ENCODE data around the gene CAPZB.

CAPZB gene

DNA sequence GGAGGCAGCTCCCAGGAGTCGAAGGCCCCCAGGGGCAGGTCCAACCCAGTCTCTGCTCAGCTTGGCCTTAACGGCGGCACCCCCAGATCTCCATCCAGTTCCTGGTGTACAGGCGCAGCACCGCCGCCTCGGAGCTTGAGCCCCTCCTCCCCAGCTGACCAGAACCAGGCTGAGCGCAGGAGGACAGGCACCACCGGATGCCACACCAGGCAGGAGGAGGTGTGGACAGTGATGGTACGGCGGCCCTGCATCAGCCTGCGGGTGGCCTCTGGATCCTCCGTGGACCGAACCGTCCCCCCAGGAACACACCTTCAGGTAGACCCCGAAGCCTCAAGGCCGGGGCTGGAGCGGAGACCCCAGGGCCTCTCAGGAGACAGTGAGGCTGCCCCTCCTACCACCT, 156.9 kb downstream of the CAPZB start:
- in situ Hi-C loops (cut with HindIII; ENCODE audit: low sequenced_read_pairs): no loop called here
- no peak for DNase-seq (ENCODE audit: low read depth)
- no peak overlapping the region for H3K4me3 ChIP-seq (ENCODE audit: low read depth, low read length)
- TF ChIP-seq, protein P1, sequence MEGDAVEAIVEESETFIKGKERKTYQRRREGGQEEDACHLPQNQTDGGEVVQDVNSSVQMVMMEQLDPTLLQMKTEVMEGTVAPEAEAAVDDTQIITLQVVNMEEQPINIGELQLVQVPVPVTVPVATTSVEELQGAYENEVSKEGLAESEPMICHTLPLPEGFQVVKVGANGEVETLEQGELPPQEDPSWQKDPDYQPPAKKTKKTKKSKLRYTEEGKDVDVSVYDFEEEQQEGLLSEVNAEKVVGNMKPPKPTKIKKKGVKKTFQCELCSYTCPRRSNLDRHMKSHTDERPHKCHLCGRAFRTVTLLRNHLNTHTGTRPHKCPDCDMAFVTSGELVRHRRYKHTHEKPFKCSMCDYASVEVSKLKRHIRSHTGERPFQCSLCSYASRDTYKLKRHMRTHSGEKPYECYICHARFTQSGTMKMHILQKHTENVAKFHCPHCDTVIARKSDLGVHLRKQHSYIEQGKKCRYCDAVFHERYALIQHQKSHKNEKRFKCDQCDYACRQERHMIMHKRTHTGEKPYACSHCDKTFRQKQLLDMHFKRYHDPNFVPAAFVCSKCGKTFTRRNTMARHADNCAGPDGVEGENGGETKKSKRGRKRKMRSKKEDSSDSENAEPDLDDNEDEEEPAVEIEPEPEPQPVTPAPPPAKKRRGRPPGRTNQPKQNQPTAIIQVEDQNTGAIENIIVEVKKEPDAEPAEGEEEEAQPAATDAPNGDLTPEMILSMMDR (IDR thresholded peaks at IDR 0.05; ENCODE audit: low read depth, low read length, missing control alignments): no peak

DNA sequence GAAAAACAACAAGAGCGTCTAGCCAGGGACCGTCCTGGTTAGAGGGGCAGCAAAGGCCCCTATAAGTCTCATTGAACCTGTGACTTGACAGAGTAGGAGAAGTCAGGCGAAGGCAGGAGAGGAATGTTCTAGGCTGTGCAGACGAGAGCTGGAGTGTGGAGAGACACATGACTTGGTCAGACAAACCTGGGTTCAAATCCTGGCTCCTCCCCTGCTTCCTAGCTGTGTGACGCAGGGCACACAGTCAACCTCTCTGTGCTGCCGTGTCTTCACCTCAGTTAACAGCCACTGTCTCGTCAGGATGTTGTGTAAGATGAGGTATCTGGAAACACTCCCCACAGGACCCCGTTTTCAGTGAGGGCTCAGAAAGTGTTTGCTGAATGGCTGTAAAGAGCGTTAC, 157.6 kb downstream of the CAPZB start:
- H3K4me3 ChIP-seq (ENCODE audit: low read depth, low read length): no peak overlapping the region
- in situ Hi-C loops (cut with HindIII; ENCODE audit: low sequenced_read_pairs): no loop called here
- TF ChIP-seq, protein P1 (IDR thresholded peaks at IDR 0.05; ENCODE audit: low read depth, low read length, missing control alignments): no peak
- no peak for DNase-seq (ENCODE audit: low read depth)

DNA sequence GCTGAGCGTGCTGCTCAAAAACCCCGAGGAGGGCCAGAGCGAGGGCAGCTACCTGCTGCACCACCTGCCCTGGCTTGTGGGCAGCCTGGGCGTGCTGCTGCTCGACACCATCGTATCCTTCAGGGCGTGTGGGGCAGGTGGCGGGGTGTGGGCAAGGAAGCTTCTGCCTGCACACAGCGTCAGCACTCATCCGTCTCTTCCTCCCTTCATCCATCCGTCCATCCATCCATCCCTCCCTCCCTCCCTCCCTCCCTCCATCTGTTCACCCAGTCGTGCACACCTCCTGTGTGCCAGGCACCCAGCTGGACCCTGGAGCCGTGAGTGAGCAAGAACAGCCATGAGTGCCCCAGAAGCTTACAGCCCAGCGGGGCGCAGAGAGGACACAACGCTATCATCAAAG, 158.0 kb downstream of the CAPZB start:
- TF ChIP-seq, protein P1 (IDR thresholded peaks at IDR 0.05; ENCODE audit: low read depth, low read length, missing control alignments): no peak
- no peak for DNase-seq (ENCODE audit: low read depth)
- in situ Hi-C loops (cut with HindIII; ENCODE audit: low sequenced_read_pairs): no loop called here
- H3K4me3 ChIP-seq (ENCODE audit: low read depth, low read length): no peak overlapping the region

DNA sequence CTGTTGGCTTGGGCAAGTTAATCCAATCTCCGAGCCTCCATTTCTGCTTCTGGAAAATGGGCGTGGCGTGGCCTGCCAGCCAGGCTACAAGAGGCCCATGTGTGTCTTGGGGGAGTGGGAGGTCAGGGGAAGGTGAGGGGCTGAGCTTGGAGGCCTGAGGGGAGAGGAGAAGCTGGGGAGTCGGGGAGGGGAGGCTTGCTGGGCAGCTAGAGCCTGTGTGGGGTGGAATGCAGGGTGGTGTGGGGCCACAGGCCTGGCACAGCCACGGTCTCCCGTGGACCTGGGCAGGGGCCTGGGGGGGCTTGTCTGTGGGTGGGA, 158.6 kb downstream of the CAPZB start:
- DNase-seq (ENCODE audit: low read depth): no peak
- in situ Hi-C loops (cut with HindIII; ENCODE audit: low sequenced_read_pairs): no loop called here
- no peak overlapping the region for H3K4me3 ChIP-seq (ENCODE audit: low read depth, low read length)
- TF ChIP-seq, protein P1 (IDR thresholded peaks at IDR 0.05; ENCODE audit: low read depth, low read length, missing control alignments): no peak

DNA sequence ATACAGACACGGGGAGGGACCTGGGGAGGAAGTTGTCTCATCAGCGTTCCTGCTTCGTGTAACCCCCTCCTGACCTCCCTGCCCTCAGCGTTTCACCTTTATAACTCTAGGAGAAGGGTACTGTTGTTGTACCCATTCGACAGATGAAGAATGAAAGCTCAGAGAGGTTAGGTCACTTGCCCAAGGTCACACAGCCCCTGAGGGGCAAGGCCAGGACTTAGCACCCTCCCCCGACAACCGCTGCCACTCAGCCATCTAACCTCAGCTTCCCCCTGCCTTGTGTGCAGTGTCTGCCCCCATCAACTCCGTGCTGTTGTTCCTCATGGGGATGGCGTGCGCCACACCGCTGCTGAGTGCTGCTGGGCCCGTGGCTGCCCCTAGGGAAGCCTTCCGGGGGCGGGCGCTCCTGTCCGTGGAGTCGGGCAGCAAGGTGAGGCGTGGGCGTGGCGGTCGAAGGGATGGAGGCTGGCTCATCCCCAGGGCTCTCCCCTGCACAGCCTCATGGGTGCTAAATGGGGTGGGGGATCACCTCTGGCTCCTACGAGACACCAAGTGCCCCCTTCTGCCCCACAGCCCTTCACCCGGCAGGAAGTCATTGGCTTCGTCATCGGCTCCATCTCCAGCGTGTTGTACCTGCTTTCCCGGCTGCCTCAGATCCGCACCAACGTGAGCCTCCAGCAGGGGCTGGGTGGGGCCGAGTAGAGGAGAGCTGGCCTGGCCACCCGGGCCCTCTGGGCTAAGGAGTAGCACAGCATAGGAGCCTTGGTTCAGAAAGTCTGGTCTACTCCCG, 159.2 kb downstream of the CAPZB start:
- TF ChIP-seq, protein P1 (IDR thresholded peaks at IDR 0.05; ENCODE audit: low read depth, low read length, missing control alignments): no peak
- no peak overlapping the region for H3K4me3 ChIP-seq (ENCODE audit: low read depth, low read length)
- DNase-seq (ENCODE audit: low read depth): no peak
- in situ Hi-C loops (cut with HindIII; ENCODE audit: low sequenced_read_pairs): no loop called here

DNA sequence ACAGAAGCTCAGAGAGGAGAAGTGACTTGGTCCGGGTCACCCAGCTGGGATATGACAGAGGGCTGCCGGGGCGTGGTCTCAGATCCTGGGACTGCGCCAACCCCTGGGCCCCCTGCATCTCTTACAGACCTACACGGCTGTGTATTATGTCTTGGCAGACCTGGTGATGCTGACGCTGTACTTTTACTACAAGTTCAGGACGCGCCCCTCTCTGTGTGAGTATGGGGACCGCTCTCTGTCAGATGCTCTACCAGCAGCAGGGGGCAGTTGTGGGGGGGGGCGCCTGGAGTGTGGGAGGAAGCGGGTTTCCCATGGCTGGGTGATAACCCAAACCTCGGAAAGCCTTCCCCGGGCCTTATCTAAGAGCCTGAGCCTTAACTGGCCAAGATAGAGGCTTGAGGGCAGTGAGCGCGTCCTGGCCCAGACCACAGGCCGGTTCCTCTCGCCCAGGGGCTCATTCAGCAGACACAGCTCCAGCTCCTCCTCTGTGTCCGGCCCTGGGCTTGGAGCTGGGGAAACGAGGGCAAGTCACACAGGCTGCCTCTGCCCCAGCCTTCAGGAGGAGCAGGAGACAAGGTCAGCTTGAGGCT, 159.9 kb downstream of the CAPZB start:
- in situ Hi-C loops (cut with HindIII; ENCODE audit: low sequenced_read_pairs): no loop called here
- no peak overlapping the region for H3K4me3 ChIP-seq (ENCODE audit: low read depth, low read length)
- DNase-seq (ENCODE audit: low read depth): no peak
- TF ChIP-seq, protein P1 (IDR thresholded peaks at IDR 0.05; ENCODE audit: low read depth, low read length, missing control alignments): no peak

All from astrocyte of the cerebellum (primary cell).